ENCODE data around the gene OR5W2. TPM values are rescaled to one million over a fixed set of nuclear protein-coding genes. Genes with fewer than 3 reads are reported as not detected.
"Not testable (repeated sequence)": the region's sequence is repeated elsewhere in the genome, so short reads cannot be mapped to it uniquely, and the experiment has no call there.

The OR5W2 gene
- total RNA-seq, 1 donor from 2014 or later: not detected

DNA sequence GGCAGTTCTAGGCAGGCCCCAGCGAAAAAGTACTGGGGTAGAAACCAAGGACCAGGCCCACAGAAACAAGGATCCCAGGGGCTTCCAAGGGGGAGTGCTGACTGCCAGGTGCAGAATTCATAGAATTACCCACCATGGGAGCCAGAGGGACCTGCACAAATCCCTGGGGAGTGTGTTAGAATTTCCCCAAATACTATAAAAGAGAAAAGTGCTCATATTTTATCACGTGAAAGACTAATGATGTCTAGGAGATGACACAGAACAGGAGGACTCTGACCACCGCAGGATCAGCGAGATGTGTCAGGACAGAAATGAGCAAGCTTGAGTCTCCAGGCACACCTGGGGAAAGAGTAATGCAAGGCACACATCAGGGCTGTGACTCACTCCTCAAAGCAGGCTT is 47.0 kb downstream of the OR5W2 start:
- H4K20me1 ChIP-seq (ENCODE audit: low read depth); H3K4me1 ChIP-seq; H3K27me3 Mint-ChIP-seq (ENCODE audit: insufficient read depth, low read depth); H3K79me2 ChIP-seq (ENCODE audit: low read depth); H3K4me3 ChIP-seq; H3K4me3 Mint-ChIP-seq; H3K9me3 ChIP-seq (ENCODE audit: low read depth); H2AFZ ChIP-seq (replicated peaks); H3K4me2 ChIP-seq; H3K36me3 Mint-ChIP-seq; H3K27ac ChIP-seq; H3F3A ChIP-seq (ENCODE audit: low read depth); H3K36me3 ChIP-seq; H3K4me1 Mint-ChIP-seq; H3K27ac Mint-ChIP-seq; H3K9ac ChIP-seq; DNase-seq (ENCODE audit: low spot score); H3K27me3 ChIP-seq: not testable (repeated sequence)
- peaks cover 32% of the 10 kb centered on the region for H3K9me3 Mint-ChIP-seq

Small RNA genes within 50 kb of the gene (small RNA-seq; reads per million reads assigned to genes)
- gene AC036111.3: not detected

Other genes with a start within 250 kb of the OR5W2 start
- gene OR5D13, start 141.1 kb downstream of the OR5W2 start, total RNA-seq (ENCODE audit: low replicate concordance): not detected in 2 replicates
- gene OR5D14, start 119.0 kb downstream of the OR5W2 start, total RNA-seq (ENCODE audit: low replicate concordance): not detected in 2 replicates
- not detected in 2 replicates for gene OR5L1, start 103.2 kb downstream of the OR5W2 start, total RNA-seq (ENCODE audit: low replicate concordance)
- gene OR5D18, start 95.0 kb downstream of the OR5W2 start, total RNA-seq (ENCODE audit: low replicate concordance): not detected in 2 replicates
- not detected in 2 replicates for gene OR5L2, start 87.4 kb downstream of the OR5W2 start, total RNA-seq (ENCODE audit: low replicate concordance)
- gene OR5D16, start 75.8 kb downstream of the OR5W2 start, total RNA-seq (ENCODE audit: low replicate concordance): not detected in 2 replicates
- not detected in 2 replicates for gene TRIM51, start 31.3 kb downstream of the OR5W2 start, total RNA-seq (ENCODE audit: low replicate concordance)
- not detected in 2 replicates for gene OR5I1, start 21.8 kb upstream of the OR5W2 start, total RNA-seq (ENCODE audit: low replicate concordance)
- not detected in 2 replicates for gene OR10AG1, start 55.4 kb upstream of the OR5W2 start, total RNA-seq (ENCODE audit: low replicate concordance)
- gene OR5F1, start 80.0 kb upstream of the OR5W2 start, total RNA-seq (ENCODE audit: low replicate concordance): not detected in 2 replicates
- gene OR5AS1, start 113.1 kb upstream of the OR5W2 start, total RNA-seq (ENCODE audit: low replicate concordance): not detected in 2 replicates
- gene OR8I2, start 178.7 kb upstream of the OR5W2 start, total RNA-seq (ENCODE audit: low replicate concordance): not detected in 2 replicates
- gene OR8H2, start 189.1 kb upstream of the OR5W2 start, total RNA-seq (ENCODE audit: low replicate concordance): not detected in 2 replicates
- not detected in 2 replicates for gene OR8H3, start 207.8 kb upstream of the OR5W2 start, total RNA-seq (ENCODE audit: low replicate concordance)
- gene OR8J3, start 225.6 kb upstream of the OR5W2 start, total RNA-seq (ENCODE audit: low replicate concordance): not detected in 2 replicates
- not detected in 2 replicates for gene OR8K5, start 245.7 kb upstream of the OR5W2 start, total RNA-seq (ENCODE audit: low replicate concordance)

Data from neural progenitor cell (in vitro differentiated cells).